ENCODE data around the gene PMS1. TPM values are rescaled to one million over a fixed set of nuclear protein-coding genes. Genes with fewer than 3 reads are reported as not detected.

PMS1 gene
- 6.4 to 9.4 TPM (median 9.0 TPM) in 5 replicates for total RNA-seq (2022; extraction: Qiagen RNA extraction; ENCODE audit: low read depth)

GRCh38 chr2:189783927-189784867 is at the start of gene PMS1, which contains the start of gene ORMDL1:
PMS1 (plus strand) TSS chr2:189784450; CDS start chr2:189791810, 7,360 bp downstream.
ORMDL1 (minus strand) TSS chr2:189784339; CDS start chr2:189782595, 1,744 bp downstream.

DNA sequence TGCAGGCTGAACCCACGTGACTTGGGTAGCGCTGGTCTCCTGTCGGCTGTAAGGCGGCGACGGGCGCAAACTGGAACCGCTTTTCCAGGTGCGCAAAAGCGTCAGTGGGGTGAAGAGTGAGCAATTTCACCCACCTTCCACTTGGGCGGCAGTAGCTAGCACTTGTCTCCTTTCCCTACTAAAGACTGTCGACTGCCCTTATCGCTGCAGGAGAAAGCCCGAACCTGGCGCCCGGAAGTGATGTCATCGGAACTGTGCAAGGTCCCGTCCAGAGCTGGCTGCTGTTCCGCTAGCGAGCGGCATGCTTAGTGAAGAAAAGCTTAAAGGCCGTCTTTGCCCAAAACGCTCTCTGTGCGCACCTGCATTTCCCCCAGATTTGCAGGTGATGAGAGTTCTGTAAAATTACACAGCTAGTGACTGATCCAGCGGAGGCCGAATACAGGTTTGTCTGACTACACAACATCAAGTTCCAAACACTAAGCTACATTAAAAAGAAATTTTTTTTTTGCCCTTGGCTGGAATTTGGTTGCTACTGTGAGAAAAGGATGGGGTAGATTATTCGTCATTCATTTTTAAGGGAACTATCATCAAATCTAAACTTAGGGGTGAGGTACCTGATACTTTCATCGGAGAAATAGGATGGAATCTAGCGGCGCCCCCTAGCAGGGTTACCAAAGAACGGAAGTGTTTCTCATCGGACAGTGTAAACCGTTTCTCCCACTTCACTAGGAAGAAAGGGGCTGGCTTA is 21.5 kb upstream of the PMS1 start, which contains the start of gene OSGEPL1:
Gene OSGEPL1, minus strand, starts transcription at position 242 of the 748 bp plus-strand sequence. CDS start 1,152 bp downstream, outside the sequence.

Other genes starting within 250 kb of the PMS1 start
- 3.8 to 5.0 TPM (median 3.8 TPM) in 5 replicates for gene SLC40A1, start 203.7 kb upstream of the PMS1 start, total RNA-seq (2022; extraction: Qiagen RNA extraction; ENCODE audit: low read depth)
- gene ASNSD1, start 123.0 kb upstream of the PMS1 start, total RNA-seq (2022; extraction: Qiagen RNA extraction; ENCODE audit: low read depth): 35.9 to 42.4 TPM (median 38.8 TPM) in 5 replicates
- gene ANKAR, start 109.8 kb upstream of the PMS1 start, total RNA-seq (2022; extraction: Qiagen RNA extraction; ENCODE audit: low read depth): 1.0 to 1.6 TPM (median 1.4 TPM) in 5 replicates
- 4.2 to 5.6 TPM (median 4.9 TPM) in 5 replicates for gene OSGEPL1, start 21.7 kb upstream of the PMS1 start, total RNA-seq (2022; extraction: Qiagen RNA extraction; ENCODE audit: low read depth)
- gene ORMDL1, start 111 bp upstream of the PMS1 start, total RNA-seq (2022; extraction: Qiagen RNA extraction; ENCODE audit: low read depth): 38.0 to 52.4 TPM (median 49.7 TPM) in 5 replicates